GM21526 (cell line): ENCODE results near the gene RHCE.
"Not testable (repeated sequence)": the region's sequence is repeated elsewhere in the genome, so short reads cannot be mapped to it uniquely, and the experiment has no call there.

Experiments
- ATAC-seq: cut with Tn5 transposase; IDR thresholded peaks from one replicate; pipeline ENCODE4 v1.9.1; 2021; ENCODE audit warnings: moderate library complexity; ENCODE audit not compliant: unreplicated experiment, low FRiP score

The RHCE gene

GRCh38 chr1:25433389-25434186 is 13.0 kb upstream of the RHCE start:
- no peak for ATAC-seq

- ATAC-seq = no peak
Measured at GRCh38 chr1:25432749-25433388, 12.2 kb upstream of the RHCE start.

GRCh38 chr1:25431955-25432719 is 11.5 kb upstream of the RHCE start:
- ATAC-seq = no peak

GRCh38 chr1:25430967-25431881 is 10.6 kb upstream of the RHCE start:
- peak; percentile 11 for ATAC-seq

- ATAC-seq = peak; percentile 83
Measured at GRCh38 chr1:25430073-25430966, 9.7 kb upstream of the RHCE start, which contains the start of gene MACO1. MACO1 (plus strand) TSS chr1:25430897; CDS start chr1:25431099, 202 bp downstream.

GRCh38 chr1:25428475-25429166 is 8.0 kb upstream of the RHCE start:
- no peak for ATAC-seq

- ATAC-seq = no peak
Measured at GRCh38 chr1:25427696-25428095, 7.1 kb upstream of the RHCE start.

- ATAC-seq = no peak
Measured at GRCh38 chr1:25425098-25426085, 4.8 kb upstream of the RHCE start.

- ATAC-seq = not testable (repeated sequence)
Measured at GRCh38 chr1:25423206-25423605, 2.6 kb upstream of the RHCE start.

- not testable (repeated sequence) for ATAC-seq
Measured at GRCh38 chr1:25419339-25419738, 1.3 kb downstream of the RHCE start.

- ATAC-seq = not testable (repeated sequence)
Measured at GRCh38 chr1:25417280-25417679, 3.3 kb downstream of the RHCE start.

GRCh38 chr1:25414578-25414977 is 6.0 kb downstream of the RHCE start:
- not testable (repeated sequence) for ATAC-seq

- not testable (repeated sequence) for ATAC-seq
Measured at GRCh38 chr1:25414157-25414556, 6.5 kb downstream of the RHCE start.

- ATAC-seq = not testable (repeated sequence)
Measured at GRCh38 chr1:25412872-25413623, 7.6 kb downstream of the RHCE start.

GRCh38 chr1:25409641-25410427 is 10.8 kb downstream of the RHCE start:
- not testable (repeated sequence) for ATAC-seq
